WTC11 (cell line): ENCODE data around the gene PDE4B.

Source experiments
- CREB1 ChIP-seq: sonication (generic); formaldehyde crosslinking; IDR thresholded peaks from 2 replicates; pipeline ENCODE4 v1.8.0; 2023; ENCODE audit warnings: mild to moderate bottlenecking, missing genetic modification reagents
- CTCF ChIP-seq: fragments of 200-600 bp; IDR thresholded peaks from 2 replicates; pipeline ENCODE4 v1.8.0; 2022; ENCODE audit warnings: antibody characterized with exemption
- ESRRA ChIP-seq: sonication (generic); formaldehyde crosslinking; IDR thresholded peaks from 2 replicates; pipeline ENCODE4 v1.8.1; 2022; ENCODE audit warnings: mild to moderate bottlenecking, missing genetic modification reagents, borderline replicate concordance
- ETV6 ChIP-seq: sonication (generic); formaldehyde crosslinking; IDR thresholded peaks from 2 replicates; pipeline ENCODE4 v1.8.1; 2022; ENCODE audit warnings: mild to moderate bottlenecking, missing genetic modification reagents
- GABPB1 ChIP-seq: sonication (generic); formaldehyde crosslinking; IDR thresholded peaks from 2 replicates; pipeline ENCODE4 v1.8.1; 2023; ENCODE audit warnings: mild to moderate bottlenecking, missing genetic modification reagents
- RELA ChIP-seq: sonication (generic); formaldehyde crosslinking; IDR thresholded peaks from 2 replicates; pipeline ENCODE4 v1.8.1; 2022; ENCODE audit warnings: missing genetic modification reagents, mild to moderate bottlenecking, borderline replicate concordance
- USF1 ChIP-seq: sonication (generic); formaldehyde crosslinking; IDR thresholded peaks from 2 replicates; pipeline ENCODE4 v1.8.0; 2022; ENCODE audit warnings: mild to moderate bottlenecking, missing genetic modification reagents
- USF2 ChIP-seq: sonication (generic); formaldehyde crosslinking; IDR thresholded peaks from 2 replicates; pipeline ENCODE4 v1.8.1; 2023; ENCODE audit warnings: mild to moderate bottlenecking, missing genetic modification reagents, moderate library complexity

- TF ChIP-seq RELA (CRISPR knock-in tag) (no peak), USF1 (CRISPR knock-in tag) (no peak), ETV6 (CRISPR knock-in tag) (no peak), CTCF (no peak), CREB1 (no peak), GABPB1 (CRISPR knock-in tag) (no peak), USF2 (CRISPR knock-in tag) (no peak), ESRRA (CRISPR knock-in tag) (no peak)
Observed at GRCh38 chr1:65788762-65789161, 3.9 kb upstream of the PDE4B start.
